ENCODE data around the gene ABCC8.

ABCC8 gene

GRCh38 chr11:17506314-17506713 is 29.7 kb upstream of the ABCC8 start:
- no peak for FAIRE-seq
- no peak for DNase-seq (ENCODE audit: low spot score)

GRCh38 chr11:17505146-17505545 is 28.5 kb upstream of the ABCC8 start:
- FAIRE-seq (no peak), DNase-seq (ENCODE audit: low spot score) (no peak)

GRCh38 chr11:17504330-17505107 is 27.9 kb upstream of the ABCC8 start:
- DNase-seq (ENCODE audit: low spot score) = no peak
- no peak for FAIRE-seq

- FAIRE-seq (no peak), DNase-seq (ENCODE audit: low spot score) (no peak)
These were observed 26.0 kb upstream of the ABCC8 start for GRCh38 chr11:17502630-17503029.

- FAIRE-seq (no peak), DNase-seq (ENCODE audit: low spot score) (no peak)
These were observed 24.0 kb upstream of the ABCC8 start for GRCh38 chr11:17500673-17501072.

GRCh38 chr11:17498475-17498874 is 21.8 kb upstream of the ABCC8 start:
- FAIRE-seq (no peak), DNase-seq (ENCODE audit: low spot score) (no peak)

GRCh38 chr11:17498058-17498457 is 21.4 kb upstream of the ABCC8 start:
- FAIRE-seq (no peak), DNase-seq (ENCODE audit: low spot score) (no peak)

GRCh38 chr11:17496406-17496805 is 19.8 kb upstream of the ABCC8 start:
- FAIRE-seq = no peak
- no peak for DNase-seq (ENCODE audit: low spot score)

- DNase-seq (ENCODE audit: low spot score) (no peak), FAIRE-seq (no peak)
These were observed 17.4 kb upstream of the ABCC8 start for GRCh38 chr11:17494019-17494418.

- FAIRE-seq (no peak), DNase-seq (ENCODE audit: low spot score) (no peak)
These were observed 14.3 kb upstream of the ABCC8 start for GRCh38 chr11:17490938-17491337.

- no peak for DNase-seq (ENCODE audit: low spot score)
These were observed 13.6 kb upstream of the ABCC8 start for GRCh38 chr11:17490232-17490631.

GRCh38 chr11:17489751-17490150 is 13.1 kb upstream of the ABCC8 start:
- DNase-seq (ENCODE audit: low spot score) (no peak), FAIRE-seq (no peak)

More at GRCh38 chr11:17490232-17490631, 13.6 kb upstream of the ABCC8 start:
- no peak for FAIRE-seq

- no peak for FAIRE-seq
- no peak for DNase-seq (ENCODE audit: low spot score)
These were observed 11.9 kb upstream of the ABCC8 start for GRCh38 chr11:17488563-17488962.

GRCh38 chr11:17486646-17487045 is 10.0 kb upstream of the ABCC8 start:
- DNase-seq (ENCODE audit: low spot score) = no peak
- no peak for FAIRE-seq

GRCh38 chr11:17483505-17483904 is 6.9 kb upstream of the ABCC8 start:
- DNase-seq (ENCODE audit: low spot score) (no peak), FAIRE-seq (no peak)

GRCh38 chr11:17481905-17482304 is 5.3 kb upstream of the ABCC8 start:
- FAIRE-seq = no peak
- DNase-seq (ENCODE audit: low spot score) = no peak

GRCh38 chr11:17479284-17480214 is 2.9 kb upstream of the ABCC8 start:
- FAIRE-seq = no peak
- no peak for DNase-seq (ENCODE audit: low spot score)

- no peak for DNase-seq (ENCODE audit: low spot score)
- no peak for FAIRE-seq
These were observed 1.4 kb upstream of the ABCC8 start for GRCh38 chr11:17478070-17478469.

- FAIRE-seq = no peak
- no peak for DNase-seq (ENCODE audit: low spot score)
These were observed 716 bp upstream of the ABCC8 start for GRCh38 chr11:17477361-17477760.

- no peak for FAIRE-seq
These were observed 364 bp upstream of the ABCC8 start for GRCh38 chr11:17477084-17477333.

GRCh38 chr11:17475666-17476316 is 854 bp downstream of the ABCC8 start:
- no peak for FAIRE-seq

More at GRCh38 chr11:17477084-17477333, 364 bp upstream of the ABCC8 start:
- no peak for DNase-seq (ENCODE audit: low spot score)

GRCh38 chr11:17473071-17473744 is 3.4 kb downstream of the ABCC8 start:
- FAIRE-seq = no peak
- peak; percentile 6 for DNase-seq (ENCODE audit: low spot score)

More at GRCh38 chr11:17475666-17476316, 854 bp downstream of the ABCC8 start:
- DNase-seq (ENCODE audit: low spot score) = no peak

All from RCC 7860 (cell line).